Mucosa of gallbladder (tissue), 1 donor: ENCODE measurements around the gene PARVG. TPM values are rescaled to one million over a fixed set of nuclear protein-coding genes. Genes with fewer than 3 reads are reported as not detected.
A peak's percentile ranks its signal among the peaks of the same experiment; 100 is the strongest.

Experiments used
- DNase-seq: peaks from one replicate; pipeline ENCODE4 v3.0.0-alpha.2; 2020; ENCODE audit warnings: low spot score
- total RNA-seq: library from RNA; stranded (reverse); gene quantifications from one replicate; pipeline ENCODE4 v1.2.1, GENCODE V29; 2021
- donor health status: DM: no; HTN: no; CAD: no.

The PARVG gene
- total RNA-seq, 1 donor from 2014 or later, result 23.3 TPM

- DNase-seq, result no peak
These were observed 26.2 kb upstream of the PARVG start for GRCh38 chr22:44154436-44154942.

GRCh38 chr22:44155115-44155514, 25.6 kb upstream of the PARVG start:
- DNase-seq, result no peak

- DNase-seq, result no peak
These were observed 22.7 kb upstream of the PARVG start for GRCh38 chr22:44157916-44158618.

GRCh38 chr22:44158816-44159215, 21.9 kb upstream of the PARVG start:
- no peak for DNase-seq

GRCh38 chr22:44159221-44159620, 21.5 kb upstream of the PARVG start:
- peak; percentile 34 for DNase-seq

GRCh38 chr22:44159811-44160210, 20.9 kb upstream of the PARVG start:
- no peak for DNase-seq

GRCh38 chr22:44160421-44160820, 20.3 kb upstream of the PARVG start:
- no peak for DNase-seq

- DNase-seq, result no peak
These were observed 19.1 kb upstream of the PARVG start for GRCh38 chr22:44161673-44162072.

- no peak for DNase-seq
These were observed 17.8 kb upstream of the PARVG start for GRCh38 chr22:44162960-44163359.

- DNase-seq, result no peak
These were observed 17.2 kb upstream of the PARVG start for GRCh38 chr22:44163536-44163935.

GRCh38 chr22:44164031-44164430, 16.7 kb upstream of the PARVG start:
- no peak for DNase-seq

GRCh38 chr22:44165286-44165874, 15.3 kb upstream of the PARVG start:
- no peak for DNase-seq

- DNase-seq, result no peak
These were observed 14.0 kb upstream of the PARVG start for GRCh38 chr22:44166498-44167276.

- no peak for DNase-seq
These were observed 13.2 kb upstream of the PARVG start for GRCh38 chr22:44167501-44167900.

- DNase-seq, result no peak
These were observed 12.5 kb upstream of the PARVG start for GRCh38 chr22:44168206-44168605.

- no peak for DNase-seq
These were observed 10.3 kb upstream of the PARVG start for GRCh38 chr22:44170470-44170869.

GRCh38 chr22:44171561-44171960, 9.2 kb upstream of the PARVG start:
- no peak for DNase-seq

GRCh38 chr22:44172370-44173108, 8.2 kb upstream of the PARVG start:
- DNase-seq, result peak; percentile 53

- no peak for DNase-seq
These were observed 7.6 kb upstream of the PARVG start for GRCh38 chr22:44173154-44173553.

GRCh38 chr22:44175676-44176075, 5.0 kb upstream of the PARVG start:
- no peak for DNase-seq

GRCh38 chr22:44179196-44179988, 1.3 kb upstream of the PARVG start:
- no peak for DNase-seq
